GM18858 (cell line): ENCODE measurements around the gene CTAGE9.
"Not testable (repeated sequence)": the region's sequence is repeated elsewhere in the genome, so short reads cannot be mapped to it uniquely, and the experiment has no call there.

Experiments
- ATAC-seq: cut with Tn5 transposase; IDR thresholded peaks from one replicate; pipeline ENCODE4 v1.9.1; 2021; ENCODE audit not compliant: unreplicated experiment

Gene CTAGE9, protein sequence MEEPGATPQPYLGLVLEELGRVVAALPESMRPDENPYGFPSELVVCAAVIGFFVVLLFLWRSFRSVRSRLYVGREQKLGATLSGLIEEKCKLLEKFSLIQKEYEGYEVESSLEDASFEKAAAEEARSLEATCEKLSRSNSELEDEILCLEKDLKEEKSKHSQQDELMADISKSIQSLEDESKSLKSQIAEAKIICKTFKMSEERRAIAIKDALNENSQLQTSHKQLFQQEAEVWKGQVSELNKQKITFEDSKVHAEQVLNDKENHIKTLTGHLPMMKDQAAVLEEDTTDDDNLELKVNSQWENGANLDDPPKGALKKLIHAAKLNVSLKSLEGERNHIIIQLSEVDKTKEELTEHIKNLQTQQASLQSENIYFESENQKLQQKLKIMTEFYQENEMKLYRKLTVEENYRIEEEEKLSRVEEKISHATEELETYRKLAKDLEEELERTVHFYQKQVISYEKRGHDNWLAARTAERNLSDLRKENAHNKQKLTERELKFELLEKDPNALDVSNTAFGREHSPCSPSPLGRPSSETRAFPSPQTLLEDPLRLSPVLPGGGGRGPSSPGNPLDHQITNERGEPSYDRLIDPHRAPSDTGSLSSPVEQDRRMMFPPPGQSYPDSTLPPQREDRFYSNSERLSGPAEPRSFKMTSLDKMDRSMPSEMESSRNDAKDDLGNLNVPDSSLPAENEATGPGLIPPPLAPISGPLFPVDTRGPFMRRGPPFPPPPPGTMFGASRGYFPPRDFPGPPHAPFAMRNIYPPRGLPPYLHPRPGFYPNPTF

DNA sequence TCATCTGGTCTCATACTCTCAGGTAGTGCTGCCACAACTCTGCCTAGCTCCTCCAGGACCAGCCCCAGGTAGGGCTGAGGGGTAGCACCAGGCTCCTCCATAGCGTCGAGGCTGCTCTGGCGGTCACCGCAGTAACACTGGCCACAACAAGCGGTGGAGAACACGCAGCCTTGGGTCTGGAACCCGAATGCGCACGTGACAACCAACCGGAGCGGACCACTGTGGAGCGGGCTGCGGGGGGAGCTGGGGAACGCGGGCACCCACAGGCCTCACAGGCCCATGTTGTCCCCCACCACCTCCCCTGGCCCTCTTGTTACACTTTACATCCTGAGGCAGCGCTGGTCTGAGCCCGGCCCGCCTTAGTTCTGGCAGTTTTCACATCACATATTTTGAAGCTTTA lies at the start of gene CTAGE9:
TSS of gene CTAGE9 (minus strand) at position 101 of the 400 bp plus-strand sequence. CDS start at position 101, 0 bp downstream.
- ATAC-seq: not testable (repeated sequence)

DNA sequence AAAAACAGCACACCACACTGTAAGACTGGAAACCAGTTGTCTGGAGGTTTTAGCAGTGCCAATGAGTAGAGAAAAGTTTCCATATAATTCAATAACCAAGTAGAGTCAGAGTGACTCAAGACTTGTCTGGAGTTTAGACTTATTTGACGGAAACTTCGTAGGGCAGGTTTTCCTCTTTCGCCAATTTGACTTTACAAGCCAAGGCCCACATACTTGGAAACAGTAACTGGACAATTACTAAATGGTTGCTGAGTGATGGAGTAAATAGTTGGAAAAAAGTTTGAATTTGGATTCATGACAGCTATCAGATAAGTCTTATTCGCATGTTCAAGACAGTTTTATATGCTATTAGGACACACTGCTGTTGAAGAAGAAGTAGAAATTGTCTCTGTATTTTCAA lies 48.1 kb upstream of the CTAGE9 start:
- no peak for ATAC-seq

DNA sequence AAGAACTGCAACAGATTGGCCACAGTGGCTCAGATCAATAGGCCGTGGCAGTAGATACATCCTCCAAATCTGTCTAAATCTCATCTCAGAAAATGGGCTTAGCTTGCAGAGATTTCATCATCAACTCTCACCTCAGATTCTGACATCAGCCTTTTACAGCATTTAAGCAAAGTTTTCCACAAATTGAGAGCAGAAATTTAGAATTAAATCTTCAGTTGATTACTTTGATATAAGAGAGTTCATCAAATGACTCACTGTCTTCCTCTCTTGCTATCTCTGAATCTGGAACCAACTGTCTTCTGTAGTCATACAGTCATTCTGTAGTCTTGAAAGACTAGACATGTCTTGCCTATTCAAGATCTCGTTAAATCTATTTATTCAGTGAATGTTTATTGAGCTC lies 45.2 kb upstream of the CTAGE9 start:
- no peak for ATAC-seq

DNA sequence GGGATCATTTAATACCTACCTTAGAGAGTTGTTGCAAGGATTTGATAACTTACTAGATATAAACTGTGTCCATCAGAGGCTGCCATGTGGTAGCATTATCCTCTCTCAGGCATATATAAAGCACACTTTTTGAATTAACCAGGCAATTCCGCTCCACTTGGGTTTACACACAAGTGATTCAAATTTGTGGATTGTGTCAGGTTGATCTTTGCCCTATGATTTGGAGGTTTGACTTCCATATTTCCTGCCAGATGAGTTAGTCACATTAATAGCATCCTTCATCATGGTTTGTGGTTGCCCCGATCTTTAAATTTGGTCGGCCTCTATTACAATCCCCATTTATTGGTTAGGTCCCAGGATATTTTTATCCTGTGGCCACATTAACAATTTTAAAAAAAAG lies 44.8 kb upstream of the CTAGE9 start:
- ATAC-seq: no peak

DNA sequence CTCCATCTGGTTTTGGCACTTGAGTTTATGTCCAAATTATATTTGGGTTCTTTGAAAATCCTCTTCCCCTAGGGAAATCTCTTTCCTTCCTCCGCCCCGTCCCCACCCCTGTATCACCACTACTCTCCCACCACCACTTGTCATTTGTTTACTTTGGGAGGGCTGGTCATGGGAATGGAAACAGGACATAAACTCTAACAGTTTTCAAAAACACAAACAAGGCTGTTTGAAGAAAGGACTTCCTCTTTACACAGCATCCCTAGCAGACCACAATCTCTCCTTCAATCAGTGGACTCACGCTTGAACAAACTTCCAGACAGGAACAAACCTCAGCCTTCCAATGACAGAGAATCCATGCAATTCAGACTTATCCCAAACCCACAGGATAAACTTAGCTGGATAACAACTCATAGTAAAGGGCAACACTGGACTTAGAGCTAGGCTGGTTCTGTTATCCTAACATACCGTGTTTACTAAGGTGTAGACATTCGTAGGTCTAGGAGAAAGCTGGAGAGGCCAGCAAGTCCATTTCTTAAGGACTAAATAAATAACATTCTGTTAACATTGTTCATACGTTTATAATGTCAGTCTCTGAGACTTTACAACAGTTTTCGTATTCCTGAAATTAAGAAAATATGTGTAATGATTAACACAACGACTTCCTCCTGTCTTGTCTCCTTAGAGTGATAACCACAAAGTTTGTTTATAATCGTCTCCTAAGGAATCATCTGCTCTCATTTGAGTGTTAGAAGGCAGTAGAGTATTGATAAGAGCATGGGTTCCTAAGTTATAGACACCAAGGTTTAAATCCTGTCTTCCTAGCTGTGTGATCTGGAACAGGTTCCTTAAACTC lies 44.1 kb upstream of the CTAGE9 start:
- ATAC-seq: no peak

DNA sequence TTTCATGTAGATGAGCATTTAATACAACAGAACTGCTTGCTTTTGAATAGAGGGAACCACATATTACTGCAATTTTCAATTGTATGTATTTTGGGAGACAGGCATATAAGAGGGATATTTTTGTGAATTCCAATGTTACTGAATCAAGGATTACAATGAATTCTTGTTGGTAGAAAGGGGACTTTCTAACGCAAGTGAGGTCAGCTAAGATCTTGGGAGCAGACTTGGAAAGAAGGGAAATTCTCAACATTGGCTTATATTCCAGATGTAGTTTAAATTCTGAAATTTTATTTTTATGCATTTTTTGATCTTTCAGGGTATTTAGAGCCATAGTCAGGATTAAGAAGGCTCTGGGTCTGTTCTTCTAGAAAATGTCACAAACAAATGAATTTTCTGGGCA lies 43.3 kb upstream of the CTAGE9 start:
- ATAC-seq: no peak

DNA sequence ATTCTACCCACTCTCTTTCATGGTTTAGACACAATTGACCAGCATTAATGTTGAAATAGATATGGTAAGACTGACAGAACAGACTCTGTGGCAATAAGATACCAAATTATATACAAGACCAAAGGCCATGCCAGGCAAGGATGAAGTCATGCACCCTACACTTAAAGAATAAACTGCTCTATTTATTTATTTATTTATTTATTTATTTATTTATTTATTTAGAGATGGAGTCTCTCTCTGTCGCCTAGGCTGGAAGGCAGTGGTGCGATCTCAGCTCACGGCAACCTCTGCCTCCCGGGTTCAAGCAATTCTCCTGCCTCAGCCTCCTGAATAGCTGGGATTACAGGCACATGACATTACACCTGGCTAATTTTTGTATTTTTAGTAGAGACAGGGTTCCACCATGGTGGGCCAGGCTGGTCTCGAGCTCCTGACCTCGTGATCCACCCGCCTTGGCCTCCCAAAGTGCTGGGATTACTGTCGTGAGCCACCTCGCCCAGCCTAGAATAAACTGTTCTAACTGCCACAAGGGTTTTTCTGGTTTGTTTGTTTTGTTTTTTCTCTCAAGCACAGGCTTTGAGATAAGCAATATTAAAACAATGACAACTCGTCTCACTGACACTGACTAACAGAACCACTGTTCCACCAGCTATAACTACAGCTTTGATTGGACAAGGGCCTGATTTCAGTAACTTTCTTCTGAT lies 40.3 kb upstream of the CTAGE9 start:
- ATAC-seq: not testable (repeated sequence)

DNA sequence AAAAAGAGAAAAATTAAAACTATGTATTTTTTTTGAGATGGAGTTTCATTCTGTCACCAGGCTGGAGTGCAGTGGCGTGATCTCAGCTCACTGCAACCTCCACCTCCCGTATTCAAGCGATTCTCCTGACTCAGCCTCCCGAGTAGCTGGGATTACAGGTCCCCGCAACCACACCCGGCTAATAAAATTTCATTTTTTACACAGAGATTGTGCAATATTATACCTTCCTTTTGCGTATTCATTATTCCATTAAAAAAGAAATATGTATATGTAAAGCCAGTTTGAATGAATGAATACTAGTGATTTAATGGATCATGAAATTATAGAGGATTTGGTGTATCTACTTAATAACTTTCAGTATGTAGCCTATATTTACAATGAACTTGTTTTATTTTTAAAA lies 38.2 kb upstream of the CTAGE9 start:
- ATAC-seq: no peak

DNA sequence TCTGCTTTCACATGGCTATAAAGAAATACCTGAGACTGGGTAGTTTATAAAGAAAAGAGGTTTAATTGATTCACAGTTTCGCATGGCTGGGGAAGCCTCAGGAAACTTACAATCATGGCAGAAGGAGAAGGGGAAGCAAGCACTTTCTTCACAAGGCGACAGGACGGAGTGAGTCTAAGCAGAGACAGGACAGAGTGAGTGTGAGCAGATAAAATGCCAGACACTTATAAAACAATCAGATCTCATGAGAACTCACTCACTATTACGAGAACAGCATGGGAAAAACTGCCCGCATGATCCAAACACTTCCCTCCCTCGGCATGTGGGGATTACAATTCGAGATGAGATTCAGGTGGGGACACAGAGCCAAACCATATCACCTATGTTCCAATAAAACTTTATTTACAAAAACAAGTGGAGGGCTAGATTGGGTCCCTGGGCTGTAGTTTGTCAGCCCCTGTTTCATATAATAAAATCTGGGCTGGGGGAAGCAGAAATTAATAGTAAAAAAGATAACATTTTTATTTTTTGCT lies 37.1 kb upstream of the CTAGE9 start:
- no peak for ATAC-seq

DNA sequence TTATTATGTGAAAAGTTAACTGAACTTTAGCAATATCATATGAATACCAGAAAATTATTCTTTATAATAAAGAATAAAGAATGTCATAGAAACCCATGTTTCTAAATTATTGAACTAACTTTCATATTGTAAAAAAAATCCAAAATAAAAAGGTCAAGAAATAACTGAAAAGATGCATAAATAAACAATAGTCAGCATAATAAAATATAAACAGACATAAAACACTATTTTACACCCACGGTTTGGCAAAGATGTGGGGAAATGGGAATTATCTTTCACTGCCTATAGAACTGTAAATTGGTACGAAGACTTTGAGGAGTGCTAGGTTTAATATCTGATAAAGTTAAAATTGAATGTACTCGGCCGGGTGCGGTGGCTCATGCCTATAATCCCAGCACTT lies 34.7 kb upstream of the CTAGE9 start:
- ATAC-seq: no peak

DNA sequence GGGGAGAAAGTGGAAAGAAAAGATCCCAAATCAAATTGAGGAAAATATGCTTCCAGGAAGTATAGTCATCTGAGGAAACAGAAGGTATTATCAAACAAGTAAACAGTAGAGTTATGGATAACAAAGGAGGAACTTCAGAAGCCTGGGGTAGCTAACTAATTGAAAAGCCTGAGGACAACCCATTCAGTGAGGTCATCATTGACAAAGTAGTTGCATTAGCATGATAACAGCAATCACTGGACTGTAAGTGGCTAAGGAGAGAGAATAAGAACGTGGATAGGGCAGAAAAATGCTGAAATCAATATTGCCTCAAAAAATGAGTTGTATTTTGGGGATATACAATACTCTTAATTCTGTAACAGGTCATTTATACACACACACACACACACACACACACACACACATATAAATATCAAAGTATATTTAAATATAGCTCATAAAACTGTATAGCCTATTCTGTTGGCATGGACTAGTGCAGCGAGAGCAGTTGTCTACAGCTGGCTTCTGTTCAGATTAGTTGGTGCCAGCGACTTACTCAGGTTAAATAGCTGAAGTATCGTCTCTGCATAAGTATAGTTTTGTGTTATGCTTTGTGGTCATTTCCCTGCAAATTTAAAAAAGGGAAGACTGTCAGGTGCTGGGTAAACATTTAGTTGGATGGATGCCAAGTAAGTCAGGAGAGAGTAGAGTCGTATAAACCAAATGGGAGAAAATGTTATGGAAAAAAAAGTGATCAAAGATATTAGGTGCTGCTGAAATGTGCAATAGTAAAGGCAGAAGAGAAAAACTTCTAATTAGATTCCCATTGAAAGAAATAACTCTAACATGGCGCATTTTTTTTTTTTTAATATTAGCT lies 33.8 kb upstream of the CTAGE9 start:
- no peak for ATAC-seq

DNA sequence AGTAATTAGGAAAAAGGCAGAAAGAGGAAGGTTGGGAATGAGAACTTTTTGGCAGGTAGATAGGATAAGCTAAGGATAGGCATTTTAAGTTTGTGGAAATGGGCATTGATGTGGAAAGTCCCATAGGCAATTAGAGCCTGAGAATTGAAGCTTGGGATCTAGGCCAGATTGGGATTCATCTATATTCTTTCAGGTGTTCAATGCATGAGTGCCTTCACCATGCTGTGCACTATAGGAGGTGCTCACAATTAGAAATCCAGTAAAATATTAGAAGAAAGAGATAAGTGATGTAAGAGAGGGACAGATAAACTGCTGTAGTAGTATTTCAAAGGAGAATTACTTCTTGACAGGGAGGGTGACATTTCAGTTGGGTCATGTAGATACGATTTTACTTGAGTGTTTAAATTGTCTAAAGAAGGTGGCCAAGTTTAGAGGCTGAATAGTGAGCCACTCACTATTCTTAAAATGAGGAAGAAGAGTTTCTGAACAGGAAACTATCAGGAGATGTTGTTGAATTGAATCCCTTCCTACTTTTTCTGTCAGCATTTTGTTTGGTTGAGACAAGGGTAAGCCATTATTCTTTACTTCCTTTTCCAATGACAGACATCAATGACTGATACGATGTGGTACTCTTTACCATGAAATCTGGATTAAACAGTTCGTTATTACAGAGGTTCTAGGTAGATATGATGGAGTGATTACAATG lies 31.0 kb upstream of the CTAGE9 start:
- ATAC-seq: no peak

DNA sequence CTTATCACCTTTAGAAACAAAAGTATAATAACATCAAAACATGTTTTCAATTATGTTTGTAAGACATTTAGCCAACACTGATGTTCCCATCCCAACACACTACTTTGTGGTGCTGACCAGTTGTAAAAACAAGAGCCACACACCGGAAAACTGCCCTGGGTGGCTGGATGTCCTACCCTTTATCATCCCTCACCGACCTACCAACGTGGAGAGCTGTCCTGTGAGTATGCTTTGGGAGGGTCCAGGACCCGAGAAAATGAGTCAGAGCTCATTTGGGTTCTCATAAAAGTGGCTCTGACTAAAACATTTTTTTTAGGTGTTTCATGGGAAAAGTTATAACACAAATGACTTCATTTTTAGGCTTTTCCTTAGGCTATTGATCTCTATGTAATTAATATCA lies 29.3 kb upstream of the CTAGE9 start:
- ATAC-seq: no peak

DNA sequence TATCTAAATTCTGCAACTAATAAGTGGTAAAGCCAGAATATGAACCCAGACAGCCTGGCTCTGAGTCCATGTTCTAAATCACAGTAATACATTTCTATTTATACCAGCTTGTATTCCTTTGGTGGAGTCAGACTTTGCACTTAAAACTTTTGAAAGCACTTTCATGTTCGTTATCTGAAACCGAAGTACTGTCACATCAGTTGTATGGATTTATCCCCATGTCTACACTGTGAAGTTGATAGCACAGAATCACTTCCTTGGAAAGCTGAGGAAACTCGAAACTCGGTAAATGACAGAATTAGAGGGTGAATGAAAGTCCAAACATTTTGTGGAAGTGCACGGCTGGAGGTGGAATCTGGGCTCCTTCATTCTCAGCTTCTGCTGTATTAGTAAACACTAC lies 28.3 kb upstream of the CTAGE9 start:
- no peak for ATAC-seq

DNA sequence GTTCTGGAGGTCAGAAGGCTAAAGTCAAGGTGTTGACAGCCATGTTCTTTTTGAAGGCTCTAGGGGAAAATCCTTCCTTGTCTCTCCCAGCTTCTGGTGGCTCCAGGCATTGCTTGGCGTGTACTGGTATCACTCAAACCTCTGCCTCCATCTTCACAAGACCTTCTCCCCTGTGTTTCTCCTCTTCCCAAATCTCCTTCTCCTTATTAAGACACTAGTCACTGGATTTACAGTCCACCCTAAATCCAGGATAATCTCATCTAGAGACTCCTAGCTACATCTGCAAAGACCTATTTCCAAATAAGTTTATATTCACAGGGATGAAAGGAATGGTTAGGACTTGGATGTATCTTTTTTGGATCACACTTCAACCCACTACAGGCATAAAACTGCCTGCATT lies 26.0 kb upstream of the CTAGE9 start:
- no peak for ATAC-seq

DNA sequence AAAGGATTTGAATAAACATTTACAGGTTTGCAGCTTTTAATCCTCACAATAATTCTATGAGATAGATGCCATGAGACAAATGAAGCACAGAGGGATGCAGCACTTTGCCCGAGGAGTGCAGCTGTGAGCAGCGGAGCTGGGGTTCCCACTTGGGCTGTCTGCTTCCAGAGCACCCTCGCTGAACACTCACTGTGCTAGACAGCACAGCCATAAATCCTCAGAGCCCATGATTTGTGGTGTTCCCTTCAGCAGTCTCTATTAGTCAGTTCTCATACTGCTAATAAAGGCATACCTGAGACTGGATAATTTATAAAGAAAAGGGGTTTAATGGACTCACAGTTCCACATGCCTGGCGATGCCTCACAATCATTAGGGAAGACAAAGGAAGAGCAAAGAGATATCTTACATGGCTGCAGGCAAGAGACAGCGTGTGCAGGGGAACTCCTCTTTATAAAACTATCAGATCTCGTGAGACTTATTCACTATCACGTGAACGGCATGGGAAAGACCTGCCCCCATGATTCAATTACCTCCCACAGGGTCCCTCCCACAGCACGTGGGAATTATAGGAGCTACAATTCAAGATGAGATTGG lies 25.3 kb upstream of the CTAGE9 start:
- ATAC-seq: no peak

DNA sequence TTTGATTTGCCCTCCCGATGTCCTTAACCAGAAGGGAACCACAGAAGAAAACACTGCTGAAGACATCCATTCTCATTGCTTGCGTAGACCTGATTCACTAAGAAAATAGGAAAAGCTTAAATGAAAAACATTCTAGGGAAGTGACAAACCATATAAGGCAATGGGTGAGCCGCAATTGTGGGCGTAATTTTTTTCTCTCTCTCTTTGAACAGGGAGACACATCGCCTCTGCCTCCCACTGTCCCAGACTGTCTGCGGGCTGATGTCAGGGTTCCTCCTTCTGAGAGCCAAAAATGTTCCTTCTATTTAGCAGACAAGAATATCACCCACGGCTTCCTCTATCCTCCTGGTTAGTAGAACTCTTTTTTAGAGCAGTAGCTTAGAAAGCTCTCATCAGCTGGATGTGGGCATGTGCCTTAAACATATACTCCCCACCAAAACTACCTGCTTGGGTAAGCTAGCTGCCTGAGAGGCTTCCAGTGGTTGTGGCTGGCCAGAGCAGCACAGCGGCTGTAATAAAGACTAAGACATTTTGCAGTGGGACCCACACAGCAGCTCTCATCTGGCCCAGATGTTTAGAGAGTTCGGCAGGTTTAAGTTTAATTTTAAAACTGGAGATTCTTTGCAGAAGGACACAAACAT lies 22.7 kb upstream of the CTAGE9 start:
- no peak for ATAC-seq

DNA sequence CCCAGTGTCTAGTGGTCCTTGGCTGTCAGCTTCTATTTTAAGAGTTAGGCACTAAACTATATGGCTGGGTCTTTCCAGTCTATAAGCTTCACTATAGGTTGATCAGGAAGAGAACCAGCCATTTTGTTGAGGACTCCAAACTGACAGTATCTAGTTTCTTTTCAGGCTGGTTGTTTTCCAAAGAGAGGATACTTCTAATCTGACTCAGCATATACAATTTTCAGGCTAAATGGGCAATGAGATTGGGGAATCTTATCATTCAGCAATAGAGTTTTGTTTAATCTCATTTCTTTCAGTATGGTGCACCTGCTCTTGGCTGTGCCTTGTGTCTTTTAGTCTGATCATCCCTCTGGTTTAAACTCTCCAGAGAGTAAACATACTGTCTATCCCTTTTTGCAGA lies 20.4 kb upstream of the CTAGE9 start:
- no peak for ATAC-seq
